ENCODE measurements around the gene ANP32E. TPM values are rescaled to one million over a fixed set of nuclear protein-coding genes. Genes with fewer than 3 reads are reported as not detected.

Gene ANP32E
- total and polyA plus RNA-seq, 2 of the 13 experiments (the other 11 are each of a cell fraction or from before 2014, with no cell fraction given), result 10.3 to 53.0 TPM

GRCh38 chr1:150213170-150214098 is 22.5 kb downstream of the ANP32E start:
- Histone ChIP-seq H3K27me3 (ENCODE audit: control insufficient read depth in 1 of 2, insufficient read depth in 2 of 2, low read length in 2 of 2) (no peaks in the 10 kb centered on the region), H3K79me2 (ENCODE audit: insufficient read depth, low read length) (no peaks in the 10 kb centered on the region), H3K9me3 (ENCODE audit: low read length) (no peaks in the 10 kb centered on the region), H3K36me3 (replicated peaks in 1 of 2; ENCODE audit: control insufficient read depth in 1 of 2, insufficient read depth in 2 of 2, low read length in 2 of 2) (no peaks in the 10 kb centered on the region), H3K4me1 (ENCODE audit: insufficient read depth, low read length) (peaks cover 14% of the 10 kb centered on the region), H3K27ac (ENCODE audit: extremely low read length, insufficient read depth, low read length) (peak overlapping the region; percentile 33), H3K4me3 (replicated peaks in 1 of 3; ENCODE audit: insufficient read depth in 1 of 3, low read depth in 2 of 3, low read length in 3 of 3) (peak overlapping the region in 2 of 3 experiments; percentile 16 to 35; a peak in 3 of 6 replicates), H3K9ac (ENCODE audit: insufficient read depth, low read depth, low read length) (peak overlapping the region; percentile 45), H2AFZ (ENCODE audit: low read length) (no peak overlapping the region), H3K4me2 (ENCODE audit: low read depth, low read length) (peak overlapping the region; percentile 62), H4K20me1 (ENCODE audit: insufficient read depth, low read length) (no peaks in the 10 kb centered on the region)
- in situ Hi-C loops (cut with HindIII; ENCODE audit: extremely low pct_ligation_motif_present, low pct_unique_long_range_greater_than_20kb), result no loop called here
- POLR2A ChIA-PET, result no interaction called here
- peak; percentile 80 for DNase-seq (ENCODE audit: low spot score)
- CTCF ChIA-PET (ENCODE audit: low intra/inter-chr PET ratio, low total read pairs), result no interaction called here
- WGBS (ENCODE audit: low lambda C conversion rate), result 53% methylated on average over 21 of the region's 38 CpGs
- intact Hi-C loops (cut with micrococcal nuclease; ENCODE audit: unreplicated experiment), result no loop called here
- FAIRE-seq, result no peak
- ATAC-seq, result peak; percentile 95
- TSS peak; percentile 79 for BruUV-seq (replicated peaks)
- TF ChIP-seq ZNF773 (CRISPR knock-in tag; IDR thresholded peaks at IDR 0.05; ENCODE audit: borderline replicate concordance) (no peak), ZNF432 (CRISPR knock-in tag; IDR thresholded peaks at IDR 0.05; ENCODE audit: borderline replicate concordance) (no peak), ZNF761 (CRISPR knock-in tag; conservative IDR thresholded peaks at IDR 0.05) (no peak), NFYB (CRISPR knock-in tag; IDR thresholded peaks at IDR 0.05) (peak; percentile 61), GMEB2 (CRISPR knock-in tag; IDR thresholded peaks at IDR 0.05; ENCODE audit: low read depth) (no peak), ZFAT (CRISPR knock-in tag; conservative IDR thresholded peaks at IDR 0.05) (0 out of 2 replicates have a peak, but pooled peaks have one; percentile 69), GABPA (IDR thresholded peaks at IDR 0.05; ENCODE audit: low read depth, low read length) (no peak), GABPA (CRISPR knock-in tag; IDR thresholded peaks at IDR 0.05; ENCODE audit: low read depth) (peak; percentile 59; the same call in 1 of the 2 replicates), KAT8 (CRISPR knock-in tag; IDR thresholded peaks at IDR 0.05) (peak; percentile 67; the same call in 1 of the 2 replicates), POLR2AphosphoS5 (IDR thresholded peaks at IDR 0.05; ENCODE audit: low read depth, low read length) (peak; percentile 46), ZNF766 (CRISPR knock-in tag; IDR thresholded peaks at IDR 0.05; ENCODE audit: borderline replicate concordance) (no peak), CEBPZ (IDR thresholded peaks at IDR 0.05; ENCODE audit: low read length) (no peak), GATA4 (IDR thresholded peaks at IDR 0.05; ENCODE audit: borderline replicate concordance, low read depth) (no peak), KDM2A (CRISPR knock-in tag; IDR thresholded peaks at IDR 0.05; ENCODE audit: borderline replicate concordance, low read depth) (peak; percentile 41; the same call in 1 of the 2 replicates), ESRRA (CRISPR knock-in tag; IDR thresholded peaks at IDR 0.05; ENCODE audit: low read depth) (no peak), E2F1 (CRISPR knock-in tag; IDR thresholded peaks at IDR 0.05) (peak; percentile 84), SIX1 (CRISPR knock-in tag; IDR thresholded peaks at IDR 0.05; ENCODE audit: borderline replicate concordance) (no peak), ZSCAN9 (CRISPR knock-in tag; IDR thresholded peaks at IDR 0.05; ENCODE audit: borderline replicate concordance) (no peak), SALL2 (CRISPR knock-in tag; IDR thresholded peaks at IDR 0.05) (no peak)
